ENCODE measurements around the gene ITGAV.

Gene ITGAV

DNA sequence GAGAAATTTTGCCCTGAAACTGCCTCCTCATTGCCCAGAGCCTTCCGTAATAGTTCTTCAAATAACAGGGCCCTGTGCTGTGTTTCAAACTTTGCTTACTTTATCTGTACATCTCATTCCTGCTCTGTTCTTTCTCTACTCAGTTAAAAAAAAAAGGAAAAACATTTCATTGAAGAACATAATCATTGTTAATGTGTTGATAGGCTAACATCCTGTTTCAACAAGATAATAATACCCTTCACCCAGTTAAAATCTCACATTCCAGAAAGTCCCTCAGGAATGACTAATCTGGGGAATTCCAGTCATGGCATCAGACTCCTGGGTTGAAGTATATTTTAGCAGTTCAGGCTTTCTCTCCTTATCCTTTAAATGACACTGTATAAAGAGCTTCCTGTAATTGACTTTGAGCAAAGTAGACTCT is 45.6 kb upstream of the ITGAV start:
- Histone ChIP-seq H3K4me1 (no peaks in the 10 kb centered on the region), H3K27ac (no peak overlapping the region), H3K4me2 (ENCODE audit: low read length) (no peak overlapping the region), H3K36me3 (ENCODE audit: control insufficient read depth, insufficient read depth, low read length) (no peaks in the 10 kb centered on the region), H3K4me3 (ENCODE audit: low read depth, low read length) (no peak overlapping the region), H2AFZ (peak overlapping the region; percentile 14), H3K9me3 (ENCODE audit: control insufficient read depth, low read length) (no peaks in the 10 kb centered on the region), H3K9ac (no peak overlapping the region), H3K79me2 (no peaks in the 10 kb centered on the region), H3K27me3 (ENCODE audit: control insufficient read depth, insufficient read depth, low read length) (no peaks in the 10 kb centered on the region)
- TF ChIP-seq, protein P1, sequence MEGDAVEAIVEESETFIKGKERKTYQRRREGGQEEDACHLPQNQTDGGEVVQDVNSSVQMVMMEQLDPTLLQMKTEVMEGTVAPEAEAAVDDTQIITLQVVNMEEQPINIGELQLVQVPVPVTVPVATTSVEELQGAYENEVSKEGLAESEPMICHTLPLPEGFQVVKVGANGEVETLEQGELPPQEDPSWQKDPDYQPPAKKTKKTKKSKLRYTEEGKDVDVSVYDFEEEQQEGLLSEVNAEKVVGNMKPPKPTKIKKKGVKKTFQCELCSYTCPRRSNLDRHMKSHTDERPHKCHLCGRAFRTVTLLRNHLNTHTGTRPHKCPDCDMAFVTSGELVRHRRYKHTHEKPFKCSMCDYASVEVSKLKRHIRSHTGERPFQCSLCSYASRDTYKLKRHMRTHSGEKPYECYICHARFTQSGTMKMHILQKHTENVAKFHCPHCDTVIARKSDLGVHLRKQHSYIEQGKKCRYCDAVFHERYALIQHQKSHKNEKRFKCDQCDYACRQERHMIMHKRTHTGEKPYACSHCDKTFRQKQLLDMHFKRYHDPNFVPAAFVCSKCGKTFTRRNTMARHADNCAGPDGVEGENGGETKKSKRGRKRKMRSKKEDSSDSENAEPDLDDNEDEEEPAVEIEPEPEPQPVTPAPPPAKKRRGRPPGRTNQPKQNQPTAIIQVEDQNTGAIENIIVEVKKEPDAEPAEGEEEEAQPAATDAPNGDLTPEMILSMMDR (IDR thresholded peaks at IDR 0.05), result no peak

DNA sequence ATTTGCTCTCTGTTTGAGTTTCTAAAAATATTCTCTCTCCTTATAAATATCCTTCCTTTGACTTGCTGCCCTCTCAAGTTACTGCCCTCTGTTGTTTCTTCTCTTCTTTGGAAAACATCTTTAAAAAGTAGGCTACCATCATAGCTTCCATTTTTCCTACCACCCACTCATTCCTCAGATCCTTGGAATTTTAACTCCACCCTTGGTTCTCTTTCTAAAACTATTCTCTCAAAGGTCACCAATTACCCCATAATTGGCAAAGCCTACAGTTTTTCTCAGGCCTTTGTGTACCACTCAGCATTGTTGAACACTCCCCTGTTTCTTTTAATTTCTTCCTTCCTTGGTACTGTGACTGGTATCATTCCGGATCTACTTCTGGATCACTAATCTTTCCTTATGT is 43.0 kb upstream of the ITGAV start:
- Histone ChIP-seq H3K4me1 (no peaks in the 10 kb centered on the region), H3K27me3 (ENCODE audit: control insufficient read depth, insufficient read depth, low read length) (no peaks in the 10 kb centered on the region), H3K4me2 (ENCODE audit: low read length) (no peak overlapping the region), H3K27ac (no peak overlapping the region), H3K9me3 (ENCODE audit: control insufficient read depth, low read length) (no peaks in the 10 kb centered on the region), H2AFZ (no peak overlapping the region), H3K9ac (no peak overlapping the region), H3K36me3 (ENCODE audit: control insufficient read depth, insufficient read depth, low read length) (no peaks in the 10 kb centered on the region), H3K79me2 (no peaks in the 10 kb centered on the region), H3K4me3 (ENCODE audit: low read depth, low read length) (no peak overlapping the region)
- TF ChIP-seq, protein P1 (IDR thresholded peaks at IDR 0.05), result no peak

DNA sequence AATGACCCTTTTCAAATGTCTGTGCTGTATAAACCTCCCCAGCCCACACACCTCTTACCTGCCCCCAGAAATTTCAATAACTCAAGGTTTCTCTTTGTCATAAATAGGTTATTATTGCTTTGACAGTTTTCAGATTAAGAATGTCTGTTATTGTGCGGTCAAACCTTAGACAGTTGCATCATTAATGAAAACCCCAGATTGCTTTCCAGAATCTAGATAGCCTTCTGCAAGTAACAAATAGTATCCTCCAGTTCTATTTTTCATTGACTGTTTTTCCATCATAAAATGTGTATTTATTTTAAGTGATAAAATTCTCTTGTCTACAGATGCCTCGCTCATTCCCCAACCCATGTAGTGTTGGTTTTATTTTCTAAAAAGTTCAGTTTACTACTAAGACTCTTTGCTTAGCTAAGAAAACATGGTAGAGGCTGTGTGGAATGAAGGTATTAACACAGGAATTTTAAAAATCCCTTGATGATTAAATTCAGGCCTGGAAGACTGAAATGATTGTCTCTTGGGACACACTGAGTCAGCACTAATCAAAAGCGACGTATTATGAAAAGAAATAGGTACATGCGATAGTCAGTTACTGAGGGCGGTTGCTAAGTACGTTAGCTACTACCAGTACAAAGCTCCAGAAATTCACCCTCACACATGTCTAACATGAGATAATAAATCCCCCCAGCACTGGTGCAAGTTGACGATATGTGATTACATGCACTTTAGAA is 38.4 kb upstream of the ITGAV start:
- H3K79me2 ChIP-seq, result no peaks in the 10 kb centered on the region
- H3K4me1 ChIP-seq, result no peaks in the 10 kb centered on the region
- no peaks in the 10 kb centered on the region for H3K36me3 ChIP-seq (ENCODE audit: control insufficient read depth, insufficient read depth, low read length)
- H3K27me3 ChIP-seq (ENCODE audit: control insufficient read depth, insufficient read depth, low read length), result no peaks in the 10 kb centered on the region
- H3K4me3 ChIP-seq (ENCODE audit: low read depth, low read length), result no peak overlapping the region
- no peaks in the 10 kb centered on the region for H3K9me3 ChIP-seq (ENCODE audit: control insufficient read depth, low read length)
- H2AFZ ChIP-seq, result no peak overlapping the region
- H3K27ac ChIP-seq, result no peak overlapping the region
- TF ChIP-seq, protein P1 (IDR thresholded peaks at IDR 0.05), result no peak
- no peak overlapping the region for H3K9ac ChIP-seq
- H3K4me2 ChIP-seq (ENCODE audit: low read length), result no peak overlapping the region

DNA sequence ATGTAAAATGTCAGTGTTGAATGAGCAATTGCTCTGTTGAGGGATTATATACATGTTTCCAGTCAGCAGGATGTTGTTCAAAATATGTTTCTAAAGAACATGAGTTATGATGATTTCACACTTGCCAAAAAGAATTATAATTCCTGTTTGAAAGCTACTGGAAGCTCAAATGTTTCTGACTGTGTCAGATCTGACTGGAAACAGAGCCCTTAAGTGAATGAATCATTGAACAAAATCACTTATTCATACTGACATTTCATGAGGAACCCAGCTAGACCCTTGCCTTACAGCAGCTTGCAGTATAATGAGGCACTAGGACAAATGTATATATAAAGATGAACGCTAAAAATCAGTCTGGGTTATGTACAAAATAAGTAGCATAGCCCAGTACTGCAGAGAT is 35.4 kb upstream of the ITGAV start:
- Histone ChIP-seq H3K4me2 (ENCODE audit: low read length) (no peak overlapping the region), H3K4me3 (ENCODE audit: low read depth, low read length) (no peak overlapping the region), H3K9ac (no peak overlapping the region), H3K4me1 (no peaks in the 10 kb centered on the region), H3K9me3 (ENCODE audit: control insufficient read depth, low read length) (no peaks in the 10 kb centered on the region), H3K79me2 (no peaks in the 10 kb centered on the region), H3K27ac (no peak overlapping the region), H3K36me3 (ENCODE audit: control insufficient read depth, insufficient read depth, low read length) (no peaks in the 10 kb centered on the region), H2AFZ (no peak overlapping the region), H3K27me3 (ENCODE audit: control insufficient read depth, insufficient read depth, low read length) (no peaks in the 10 kb centered on the region)
- TF ChIP-seq, protein P1 (IDR thresholded peaks at IDR 0.05), result no peak

All from parathyroid adenoma (tissue), 2 donors.